HepG2 (cell line): ENCODE data around the gene GALNT16. TPM values are rescaled to one million over a fixed set of nuclear protein-coding genes. Genes with fewer than 3 reads are reported as not detected.
A peak's percentile ranks its signal among the peaks of the same experiment; 100 is the strongest.

ENCODE experiments used
- AGO2 ChIP-seq: fragments of 200-400 bp; formaldehyde crosslinking; optimal IDR thresholded peaks from 2 replicates; pipeline ENCODE3; 2017; ENCODE audit warnings: mild to moderate bottlenecking, low read depth, low read length, moderate library complexity
- FOSL1 ChIP-seq: sonication (generic); formaldehyde crosslinking; IDR thresholded peaks from 2 replicates; pipeline ENCODE4 v1.9.0; 2021; ENCODE audit warnings: missing genetic modification reagents, borderline replicate concordance
- ISL2 ChIP-seq: sonication (generic); formaldehyde crosslinking; IDR thresholded peaks from 2 replicates; pipeline ENCODE4 v1.5.0; 2020; ENCODE audit warnings: missing genetic modification reagents
- KLF6 ChIP-seq: IDR thresholded peaks from 2 replicates; pipeline ENCODE4 v1.8.0; 2016; ENCODE audit warnings: missing biosample characterization, missing genetic modification reagents
- SALL1 ChIP-seq: sonication (generic); formaldehyde crosslinking; IDR thresholded peaks from 2 replicates; pipeline ENCODE4 v1.8.0; 2022; ENCODE audit warnings: mild to moderate bottlenecking, missing genetic modification reagents
- ZMYM4 ChIP-seq: sonication (generic); formaldehyde crosslinking; IDR thresholded peaks from 2 replicates; pipeline ENCODE4 v1.8.1; 2023; ENCODE audit warnings: mild to moderate bottlenecking, missing genetic modification reagents
- ZNF577 ChIP-seq: sonication (generic); formaldehyde crosslinking; IDR thresholded peaks from 2 replicates; pipeline ENCODE4 v1.4.0; 2020; ENCODE audit warnings: mild to moderate bottlenecking, low read depth, missing genetic modification reagents, borderline replicate concordance
- ZSCAN22 ChIP-seq: sonication (generic); formaldehyde crosslinking; IDR thresholded peaks from 2 replicates; pipeline ENCODE4 v1.4.0; 2020; ENCODE audit warnings: mild to moderate bottlenecking, missing genetic modification reagents
- ZSCAN31 ChIP-seq: sonication (generic); formaldehyde crosslinking; IDR thresholded peaks from 2 replicates; pipeline ENCODE4 v1.5.0; 2020; ENCODE audit warnings: low read depth, mild to moderate bottlenecking, missing genetic modification reagents
- polyA plus RNA-seq, 8 experiments: library from polyadenylated mRNA; depleted of rRNA in 3 of 8; stranded (reverse) in 7 of 8; unstranded in 1 of 8; fragments of >200 nt; fragmentation: Illumina TruSeq in 4 of 8; extraction: Trizol in 4 of 8; gene quantifications; 2 replicates each; pipeline versions ENCODE4 v1.2.1 to v1.2.3, GENCODE V29; 2011 to 2016; ENCODE audit warnings: low read depth in 4 of 8, missing spikeins in 1 of 8, mixed read lengths in 1 of 8; ENCODE audit not compliant: insufficient read depth in 1 of 8
- total RNA-seq, 5 experiments: library from RNA; depleted of rRNA; stranded (reverse); fragments of >200 nt; fragmentation: Illumina TruSeq; extraction: Trizol; gene quantifications; 2 replicates each; pipeline ENCODE4 v1.2.3, GENCODE V29; 2016; ENCODE audit warnings: low read depth in 1 of 5
- TF ChIP-seq, protein P1 (sequence below): sonication (generic); formaldehyde crosslinking; IDR thresholded peaks from 2 replicates; pipeline ENCODE4 v1.8.0; 2022; ENCODE audit warnings: missing genetic modification reagents, mild to moderate bottlenecking, moderate library complexity, borderline replicate concordance
- TF ChIP-seq, protein P2 (sequence below): sonication (generic); formaldehyde crosslinking; conservative IDR thresholded peaks from 2 replicates; pipeline ENCODE4 v1.5.0; 2020; ENCODE audit warnings: missing genetic modification reagents
- TF ChIP-seq, protein P3 (sequence below): sonication (generic); formaldehyde crosslinking; IDR thresholded peaks from 2 replicates; pipeline ENCODE4 v1.8.1; 2023; ENCODE audit warnings: missing genetic modification reagents, mild to moderate bottlenecking, borderline replicate concordance
- TF ChIP-seq, protein P4 (sequence below): sonication (generic); IDR thresholded peaks from 2 replicates; pipeline ENCODE4 v1.6.1; 2016; ENCODE audit warnings: low read depth, borderline replicate concordance

The GALNT16 gene
- total and polyA plus RNA-seq, 2 of the 13 experiments (the other 11 are each of a cell fraction or from before 2014, with no cell fraction given), result 0.54 to 0.82 TPM

DNA sequence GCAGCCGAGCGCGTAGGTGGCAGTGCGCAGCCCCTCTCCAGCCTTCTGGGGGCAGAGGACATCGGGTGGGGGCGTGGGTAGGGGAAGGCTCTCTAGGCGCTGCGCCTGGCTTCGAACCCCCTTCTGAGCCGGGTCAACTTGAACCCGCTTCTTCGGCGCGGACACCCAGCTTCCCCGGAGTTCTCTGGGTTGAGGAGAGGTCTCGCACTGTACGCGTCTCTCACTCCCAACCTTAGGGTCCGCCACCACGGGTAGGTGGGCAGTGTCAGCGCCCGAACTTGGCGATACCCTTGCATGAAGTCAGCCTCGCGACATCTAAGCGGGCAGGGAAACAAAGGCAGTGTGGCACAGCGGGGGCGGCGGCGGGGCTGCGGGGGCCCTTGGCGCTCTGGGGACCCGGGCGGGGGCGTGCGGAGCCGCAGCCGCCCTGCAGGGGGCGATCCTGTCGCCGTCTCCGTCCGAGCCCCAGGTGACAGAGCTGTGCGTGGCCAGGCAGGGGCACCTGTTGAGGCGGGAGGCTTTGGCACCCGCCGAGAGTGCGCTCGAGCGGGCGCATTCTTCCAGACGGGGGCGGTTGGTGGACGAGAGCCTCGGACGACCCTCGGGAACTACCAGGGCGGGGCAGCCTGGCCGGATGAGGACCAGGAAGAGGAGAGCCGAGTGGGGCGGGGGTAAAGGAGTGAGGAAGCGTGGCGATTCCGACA, 1.1 kb downstream of the GALNT16 start (continued):
- TF ChIP-seq, protein P1, sequence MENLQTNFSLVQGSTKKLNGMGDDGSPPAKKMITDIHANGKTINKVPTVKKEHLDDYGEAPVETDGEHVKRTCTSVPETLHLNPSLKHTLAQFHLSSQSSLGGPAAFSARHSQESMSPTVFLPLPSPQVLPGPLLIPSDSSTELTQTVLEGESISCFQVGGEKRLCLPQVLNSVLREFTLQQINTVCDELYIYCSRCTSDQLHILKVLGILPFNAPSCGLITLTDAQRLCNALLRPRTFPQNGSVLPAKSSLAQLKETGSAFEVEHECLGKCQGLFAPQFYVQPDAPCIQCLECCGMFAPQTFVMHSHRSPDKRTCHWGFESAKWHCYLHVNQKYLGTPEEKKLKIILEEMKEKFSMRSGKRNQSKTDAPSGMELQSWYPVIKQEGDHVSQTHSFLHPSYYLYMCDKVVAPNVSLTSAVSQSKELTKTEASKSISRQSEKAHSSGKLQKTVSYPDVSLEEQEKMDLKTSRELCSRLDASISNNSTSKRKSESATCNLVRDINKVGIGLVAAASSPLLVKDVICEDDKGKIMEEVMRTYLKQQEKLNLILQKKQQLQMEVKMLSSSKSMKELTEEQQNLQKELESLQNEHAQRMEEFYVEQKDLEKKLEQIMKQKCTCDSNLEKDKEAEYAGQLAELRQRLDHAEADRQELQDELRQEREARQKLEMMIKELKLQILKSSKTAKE (CRISPR knock-in tag), result no peak
- no peak for TF ChIP-seq ZSCAN31 (CRISPR knock-in tag)
- TF ChIP-seq, protein P2, sequence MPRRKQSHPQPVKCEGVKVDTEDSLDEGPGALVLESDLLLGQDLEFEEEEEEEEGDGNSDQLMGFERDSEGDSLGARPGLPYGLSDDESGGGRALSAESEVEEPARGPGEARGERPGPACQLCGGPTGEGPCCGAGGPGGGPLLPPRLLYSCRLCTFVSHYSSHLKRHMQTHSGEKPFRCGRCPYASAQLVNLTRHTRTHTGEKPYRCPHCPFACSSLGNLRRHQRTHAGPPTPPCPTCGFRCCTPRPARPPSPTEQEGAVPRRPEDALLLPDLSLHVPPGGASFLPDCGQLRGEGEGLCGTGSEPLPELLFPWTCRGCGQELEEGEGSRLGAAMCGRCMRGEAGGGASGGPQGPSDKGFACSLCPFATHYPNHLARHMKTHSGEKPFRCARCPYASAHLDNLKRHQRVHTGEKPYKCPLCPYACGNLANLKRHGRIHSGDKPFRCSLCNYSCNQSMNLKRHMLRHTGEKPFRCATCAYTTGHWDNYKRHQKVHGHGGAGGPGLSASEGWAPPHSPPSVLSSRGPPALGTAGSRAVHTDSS, result no peak
- no peak for TF ChIP-seq FOSL1 (CRISPR knock-in tag)
- no peak for TF ChIP-seq KLF6
- TF ChIP-seq ZMYM4 (CRISPR knock-in tag), result no peak
- peak; percentile 28; the same call in 1 of the 2 replicates for TF ChIP-seq SALL1 (CRISPR knock-in tag)
- TF ChIP-seq, protein P3, sequence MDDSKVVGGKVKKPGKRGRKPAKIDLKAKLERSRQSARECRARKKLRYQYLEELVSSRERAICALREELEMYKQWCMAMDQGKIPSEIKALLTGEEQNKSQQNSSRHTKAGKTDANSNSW, result no peak
- TF ChIP-seq ZSCAN22, result no peak
- no peak for TF ChIP-seq ZNF577
- TF ChIP-seq ISL2 (CRISPR knock-in tag), result no peak
- TF ChIP-seq, protein P4, sequence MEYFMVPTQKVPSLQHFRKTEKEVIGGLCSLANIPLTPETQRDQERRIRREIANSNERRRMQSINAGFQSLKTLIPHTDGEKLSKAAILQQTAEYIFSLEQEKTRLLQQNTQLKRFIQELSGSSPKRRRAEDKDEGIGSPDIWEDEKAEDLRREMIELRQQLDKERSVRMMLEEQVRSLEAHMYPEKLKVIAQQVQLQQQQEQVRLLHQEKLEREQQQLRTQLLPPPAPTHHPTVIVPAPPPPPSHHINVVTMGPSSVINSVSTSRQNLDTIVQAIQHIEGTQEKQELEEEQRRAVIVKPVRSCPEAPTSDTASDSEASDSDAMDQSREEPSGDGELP, result 0 out of 2 replicates have a peak, but pooled peaks have one; percentile 28
- no peak for TF ChIP-seq AGO2
